HL-60 (cell line): ENCODE data around the gene GPRC5B.

Experiments used
- GABPA ChIP-seq: IDR thresholded peaks from 2 replicates; pipeline ENCODE4 v1.6.1; 2012; ENCODE audit warnings: low read depth
- POLR2AphosphoS5 ChIP-seq: IDR thresholded peaks from 2 replicates; pipeline ENCODE4 v1.6.1; 2012; ENCODE audit warnings: low read depth
- TF ChIP-seq, protein P1 (sequence below): IDR thresholded peaks from one replicate; pipeline ENCODE4 v1.5.1; 2011; ENCODE audit warnings: low read length, control low read depth, inconsistent platforms; ENCODE audit not compliant: insufficient read depth
- TF ChIP-seq, protein P2 (sequence below): IDR thresholded peaks from 2 replicates; pipeline ENCODE4 v1.6.1; 2012; ENCODE audit warnings: low read depth; ENCODE audit not compliant: insufficient replicate concordance

DNA sequence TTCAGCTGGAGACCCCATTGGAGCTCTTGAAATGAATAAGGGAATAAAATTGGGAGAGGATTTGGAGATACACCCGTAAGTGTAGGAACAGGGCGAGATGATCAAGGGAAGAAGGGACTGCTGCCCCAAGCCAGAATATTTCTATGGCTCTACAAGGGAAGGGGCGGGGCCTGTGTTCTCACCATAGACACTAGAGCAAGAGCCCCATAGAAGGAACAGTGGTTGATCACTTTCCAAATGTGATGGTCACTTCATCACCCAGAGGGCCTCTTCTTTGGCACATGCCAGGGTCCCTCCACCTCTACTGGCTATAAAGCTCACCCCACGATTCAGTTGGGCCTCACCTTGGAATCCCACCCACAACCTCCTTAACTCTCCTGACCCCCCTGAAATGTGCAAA is 25.0 kb downstream of the GPRC5B start:
- TF ChIP-seq, protein P1, sequence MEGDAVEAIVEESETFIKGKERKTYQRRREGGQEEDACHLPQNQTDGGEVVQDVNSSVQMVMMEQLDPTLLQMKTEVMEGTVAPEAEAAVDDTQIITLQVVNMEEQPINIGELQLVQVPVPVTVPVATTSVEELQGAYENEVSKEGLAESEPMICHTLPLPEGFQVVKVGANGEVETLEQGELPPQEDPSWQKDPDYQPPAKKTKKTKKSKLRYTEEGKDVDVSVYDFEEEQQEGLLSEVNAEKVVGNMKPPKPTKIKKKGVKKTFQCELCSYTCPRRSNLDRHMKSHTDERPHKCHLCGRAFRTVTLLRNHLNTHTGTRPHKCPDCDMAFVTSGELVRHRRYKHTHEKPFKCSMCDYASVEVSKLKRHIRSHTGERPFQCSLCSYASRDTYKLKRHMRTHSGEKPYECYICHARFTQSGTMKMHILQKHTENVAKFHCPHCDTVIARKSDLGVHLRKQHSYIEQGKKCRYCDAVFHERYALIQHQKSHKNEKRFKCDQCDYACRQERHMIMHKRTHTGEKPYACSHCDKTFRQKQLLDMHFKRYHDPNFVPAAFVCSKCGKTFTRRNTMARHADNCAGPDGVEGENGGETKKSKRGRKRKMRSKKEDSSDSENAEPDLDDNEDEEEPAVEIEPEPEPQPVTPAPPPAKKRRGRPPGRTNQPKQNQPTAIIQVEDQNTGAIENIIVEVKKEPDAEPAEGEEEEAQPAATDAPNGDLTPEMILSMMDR: no peak
- TF ChIP-seq GABPA (no peak), POLR2AphosphoS5 (no peak)
- TF ChIP-seq, protein P2, sequence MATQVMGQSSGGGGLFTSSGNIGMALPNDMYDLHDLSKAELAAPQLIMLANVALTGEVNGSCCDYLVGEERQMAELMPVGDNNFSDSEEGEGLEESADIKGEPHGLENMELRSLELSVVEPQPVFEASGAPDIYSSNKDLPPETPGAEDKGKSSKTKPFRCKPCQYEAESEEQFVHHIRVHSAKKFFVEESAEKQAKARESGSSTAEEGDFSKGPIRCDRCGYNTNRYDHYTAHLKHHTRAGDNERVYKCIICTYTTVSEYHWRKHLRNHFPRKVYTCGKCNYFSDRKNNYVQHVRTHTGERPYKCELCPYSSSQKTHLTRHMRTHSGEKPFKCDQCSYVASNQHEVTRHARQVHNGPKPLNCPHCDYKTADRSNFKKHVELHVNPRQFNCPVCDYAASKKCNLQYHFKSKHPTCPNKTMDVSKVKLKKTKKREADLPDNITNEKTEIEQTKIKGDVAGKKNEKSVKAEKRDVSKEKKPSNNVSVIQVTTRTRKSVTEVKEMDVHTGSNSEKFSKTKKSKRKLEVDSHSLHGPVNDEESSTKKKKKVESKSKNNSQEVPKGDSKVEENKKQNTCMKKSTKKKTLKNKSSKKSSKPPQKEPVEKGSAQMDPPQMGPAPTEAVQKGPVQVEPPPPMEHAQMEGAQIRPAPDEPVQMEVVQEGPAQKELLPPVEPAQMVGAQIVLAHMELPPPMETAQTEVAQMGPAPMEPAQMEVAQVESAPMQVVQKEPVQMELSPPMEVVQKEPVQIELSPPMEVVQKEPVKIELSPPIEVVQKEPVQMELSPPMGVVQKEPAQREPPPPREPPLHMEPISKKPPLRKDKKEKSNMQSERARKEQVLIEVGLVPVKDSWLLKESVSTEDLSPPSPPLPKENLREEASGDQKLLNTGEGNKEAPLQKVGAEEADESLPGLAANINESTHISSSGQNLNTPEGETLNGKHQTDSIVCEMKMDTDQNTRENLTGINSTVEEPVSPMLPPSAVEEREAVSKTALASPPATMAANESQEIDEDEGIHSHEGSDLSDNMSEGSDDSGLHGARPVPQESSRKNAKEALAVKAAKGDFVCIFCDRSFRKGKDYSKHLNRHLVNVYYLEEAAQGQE: no peak
